Measurements from ENCODE around the gene LZIC. TPM values are rescaled to one million over a fixed set of nuclear protein-coding genes. Genes with fewer than 3 reads are reported as not detected.

LZIC gene
- total RNA-seq, 1 experiment from 2014 or later: 37.9 TPM

GRCh38 chr1:9891207-9891606, 52.0 kb downstream of the LZIC start:
- BruUV-seq (replicated peaks): TSS peak; percentile 49
- in situ Hi-C loops (cut with HindIII; ENCODE audit: low pct_unique_long_range_greater_than_20kb, low sequenced_read_pairs) (no loop called here), intact Hi-C loops (cut with micrococcal nuclease; ENCODE audit: unreplicated experiment) (no loop called here)
- TF ChIP-seq TCF7L2 (IDR thresholded peaks at IDR 0.05; ENCODE audit: low read depth, low read length): no peak
- TF ChIP-seq CTCF (IDR thresholded peaks at IDR 0.05): no peak
- TF ChIP-seq SIN3A (IDR thresholded peaks at IDR 0.05; ENCODE audit: borderline replicate concordance, insufficient read depth, low read depth, low read length): no peak
- no peak for TF ChIP-seq REST (IDR thresholded peaks at IDR 0.05; ENCODE audit: insufficient read depth in 1 of 2, low read depth in 2 of 2, low read length in 1 of 2)
- no peak for TF ChIP-seq POLR2AphosphoS5 (IDR thresholded peaks at IDR 0.05; ENCODE audit: low read depth, low read length)
- H3K4me3 ChIP-seq (ENCODE audit: low read depth in 2 of 2, low read length in 2 of 2): no peak overlapping the region
- ATAC-seq (no peak), DNase-seq (ENCODE audit: low read depth, low spot score) (no peak)
- no peaks in the 10 kb centered on the region for H3K36me3 ChIP-seq (ENCODE audit: control insufficient read depth, insufficient read depth, low read length)
- ChIA-PET POLR2A (interaction anchor here (0.5 to 0.7 kb wide), 2 partner anchors 29 to 65 kb away, joined by 7 to 16 read pairs; no protein-coding TSS in a partner anchor), CTCF (interaction anchor here (0.6 to 1.1 kb wide), 3 partner anchors 13 to 109 kb away, joined by 7 to 13 read pairs (median 13); no protein-coding TSS in a partner anchor)
- H3K4me1 ChIP-seq (ENCODE audit: control insufficient read depth, insufficient read depth, low read length): peaks cover 45% of the 10 kb centered on the region
- H3K9me3 ChIP-seq (ENCODE audit: control insufficient read depth, insufficient read depth, low read depth, low read length): no peaks in the 10 kb centered on the region
- H3K27ac ChIP-seq (ENCODE audit: low read length): peak overlapping the region; percentile 21; the same call in 1 of the 2 replicates
- no peaks in the 10 kb centered on the region for H3K27me3 ChIP-seq (ENCODE audit: control insufficient read depth, insufficient read depth, low read length)

GRCh38 chr1:9890224-9890731, 52.9 kb downstream of the LZIC start:
- TF ChIP-seq POLR2AphosphoS5 (IDR thresholded peaks at IDR 0.05; ENCODE audit: low read depth, low read length): no peak
- TF ChIP-seq TCF7L2 (IDR thresholded peaks at IDR 0.05; ENCODE audit: low read depth, low read length): no peak
- no peak for TF ChIP-seq SIN3A (IDR thresholded peaks at IDR 0.05; ENCODE audit: borderline replicate concordance, insufficient read depth, low read depth, low read length)
- no peak for TF ChIP-seq CTCF (IDR thresholded peaks at IDR 0.05)
- TF ChIP-seq REST (IDR thresholded peaks at IDR 0.05; ENCODE audit: insufficient read depth in 1 of 2, low read depth in 2 of 2, low read length in 1 of 2): no peak
- peak overlapping the region; percentile 65 for H3K27ac ChIP-seq (ENCODE audit: low read length)
- ATAC-seq (peak; percentile 66), DNase-seq (ENCODE audit: low read depth, low spot score) (no peak)
- ChIA-PET CTCF (interaction anchor here (0.6 to 1.1 kb wide), 6 partner anchors 13 to 108 kb away, joined by 3 to 13 read pairs (median 8); no protein-coding TSS in a partner anchor), POLR2A (interaction anchor here (0.7 kb wide), 1 partner anchor 30 kb away, joined by 16 read pairs; no protein-coding TSS in a partner anchor)
- no peaks in the 10 kb centered on the region for H3K27me3 ChIP-seq (ENCODE audit: control insufficient read depth, insufficient read depth, low read length)
- in situ Hi-C loops (cut with HindIII; ENCODE audit: low pct_unique_long_range_greater_than_20kb, low sequenced_read_pairs): no loop called here
- no peaks in the 10 kb centered on the region for H3K9me3 ChIP-seq (ENCODE audit: control insufficient read depth, insufficient read depth, low read depth, low read length)
- H3K4me1 ChIP-seq (ENCODE audit: control insufficient read depth, insufficient read depth, low read length): peaks cover 45% of the 10 kb centered on the region
- H3K36me3 ChIP-seq (ENCODE audit: control insufficient read depth, insufficient read depth, low read length): no peaks in the 10 kb centered on the region
- no TSS peak for BruUV-seq (replicated peaks)
- no peak overlapping the region for H3K4me3 ChIP-seq (ENCODE audit: low read depth in 2 of 2, low read length in 2 of 2)
- intact Hi-C loops (cut with micrococcal nuclease; ENCODE audit: unreplicated experiment): no loop called here

All from Panc1 (cell line).